Effector memory CD4-positive, alpha-beta T cell (primary cell): ENCODE measurements around the gene NUAK1.
"Not testable (repeated sequence)": the region's sequence is repeated elsewhere in the genome, so short reads cannot be mapped to it uniquely, and the experiment has no call there.

Experiments
- DNase-seq, 3 donors: peaks; one replicate each; pipeline ENCODE4 v3.0.0-alpha.2; 2020
- H3K27ac ChIP-seq: 2 replicates; pipeline ENCODE4 v1.7.0; 2013; ENCODE audit warnings: mild to moderate bottlenecking, low read length, moderate library complexity; ENCODE audit not compliant: insufficient read depth, poor library complexity, severe bottlenecking
- H3K27me3 ChIP-seq: replicated peaks from 2 replicates; pipeline ENCODE4 v1.7.0; 2013; ENCODE audit warnings: mild to moderate bottlenecking, low read length; ENCODE audit not compliant: insufficient read depth, control insufficient read depth, poor library complexity, severe bottlenecking
- H3K36me3 ChIP-seq: 2 replicates; pipeline ENCODE4 v1.7.0; 2013; ENCODE audit warnings: mild to moderate bottlenecking, low read length, moderate library complexity; ENCODE audit not compliant: control insufficient read depth, insufficient read depth
- H3K4me1 ChIP-seq: 2 replicates; pipeline ENCODE4 v1.7.0; 2013; ENCODE audit warnings: low read length, mild to moderate bottlenecking; ENCODE audit not compliant: control insufficient read depth, insufficient read depth, poor library complexity, severe bottlenecking
- H3K4me3 ChIP-seq: 2 replicates; pipeline ENCODE4 v1.7.0; 2013; ENCODE audit warnings: low read length, low read depth, mild to moderate bottlenecking; ENCODE audit not compliant: insufficient read depth, poor library complexity, severe bottlenecking
- H3K9me3 ChIP-seq: 2 replicates; pipeline ENCODE4 v1.7.0; 2013; ENCODE audit warnings: mild to moderate bottlenecking, low read length, moderate library complexity; ENCODE audit not compliant: control insufficient read depth

NUAK1 gene

GRCh38 chr12:106027911-106028310 is 110.8 kb downstream of the NUAK1 start:
- Histone ChIP-seq H3K27me3 (no peaks in the 10 kb centered on the region), H3K4me3 (no peak overlapping the region), H3K36me3 (no peaks in the 10 kb centered on the region), H3K9me3 (no peaks in the 10 kb centered on the region), H3K4me1 (no peaks in the 10 kb centered on the region), H3K27ac (no peak overlapping the region)
- no peak for DNase-seq

- H3K4me3 ChIP-seq = no peak overlapping the region
- H3K36me3 ChIP-seq = no peaks in the 10 kb centered on the region
- no peak overlapping the region for H3K27ac ChIP-seq
- H3K27me3 ChIP-seq = no peaks in the 10 kb centered on the region
- H3K4me1 ChIP-seq = no peaks in the 10 kb centered on the region
- H3K9me3 ChIP-seq = no peaks in the 10 kb centered on the region
- DNase-seq = no peak
Measured at GRCh38 chr12:106027286-106027685, 111.5 kb downstream of the NUAK1 start.

DNA sequence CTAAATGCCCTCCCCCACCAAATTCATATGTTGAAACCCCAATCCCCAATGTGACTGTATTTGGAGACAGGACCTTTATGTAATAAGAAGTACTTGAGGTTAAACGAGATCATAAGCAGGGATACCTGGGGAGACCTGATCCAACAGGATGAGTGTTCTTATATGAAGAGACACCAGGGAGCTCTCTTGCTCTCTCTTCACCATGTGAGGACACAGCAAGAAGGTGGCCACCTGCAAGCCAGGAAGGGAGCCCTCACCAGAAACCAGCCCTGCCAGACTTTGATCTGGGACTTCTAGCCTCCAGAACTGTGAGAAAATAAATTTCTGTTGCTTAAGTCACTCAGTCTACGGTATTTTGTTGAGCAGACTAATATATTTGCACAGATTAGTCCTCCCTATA is 113.6 kb downstream of the NUAK1 start:
- Histone ChIP-seq H3K27ac (no peak overlapping the region), H3K4me1 (no peaks in the 10 kb centered on the region), H3K4me3 (no peak overlapping the region), H3K27me3 (no peaks in the 10 kb centered on the region), H3K36me3 (no peaks in the 10 kb centered on the region), H3K9me3 (no peaks in the 10 kb centered on the region)
- no peak for DNase-seq

DNA sequence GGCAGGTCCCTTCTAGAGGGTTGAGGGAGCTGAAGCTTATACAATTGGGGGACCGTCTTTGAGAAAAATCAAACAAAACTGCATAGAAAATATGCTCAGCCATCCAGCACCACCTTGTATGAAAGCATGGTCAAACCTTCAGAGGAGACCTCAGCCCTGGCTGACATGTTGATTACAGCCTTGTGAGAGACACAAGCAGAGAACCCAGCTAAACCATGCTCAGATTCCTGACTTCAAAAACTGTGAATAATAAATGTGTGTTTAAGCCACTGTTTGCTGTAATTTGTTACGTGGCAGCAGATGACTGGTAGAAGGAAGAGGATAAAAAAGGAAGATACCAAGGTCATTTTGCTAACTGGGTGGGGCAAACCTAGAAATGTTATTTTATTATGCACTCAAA is 115.7 kb downstream of the NUAK1 start:
- no peaks in the 10 kb centered on the region for H3K4me1 ChIP-seq
- H3K27ac ChIP-seq = no peak overlapping the region
- H3K27me3 ChIP-seq = no peaks in the 10 kb centered on the region
- no peaks in the 10 kb centered on the region for H3K36me3 ChIP-seq
- no peak for DNase-seq
- no peaks in the 10 kb centered on the region for H3K9me3 ChIP-seq
- H3K4me3 ChIP-seq = no peak overlapping the region

GRCh38 chr12:106022568-106023012 is 116.2 kb downstream of the NUAK1 start:
- no peak for DNase-seq
- Histone ChIP-seq H3K9me3 (no peaks in the 10 kb centered on the region), H3K4me3 (no peak overlapping the region), H3K27ac (no peak overlapping the region), H3K27me3 (no peaks in the 10 kb centered on the region), H3K36me3 (no peaks in the 10 kb centered on the region), H3K4me1 (no peaks in the 10 kb centered on the region)

- Histone ChIP-seq H3K4me1 (no peaks in the 10 kb centered on the region), H3K4me3 (no peak overlapping the region), H3K27me3 (no peaks in the 10 kb centered on the region), H3K9me3 (no peaks in the 10 kb centered on the region), H3K27ac (no peak overlapping the region), H3K36me3 (no peaks in the 10 kb centered on the region)
- no peak for DNase-seq
Measured at GRCh38 chr12:106021516-106021915, 117.2 kb downstream of the NUAK1 start.

GRCh38 chr12:106020736-106021135 is 118.0 kb downstream of the NUAK1 start:
- no peaks in the 10 kb centered on the region for H3K9me3 ChIP-seq
- DNase-seq = no peak
- no peaks in the 10 kb centered on the region for H3K4me1 ChIP-seq
- no peak overlapping the region for H3K4me3 ChIP-seq
- no peaks in the 10 kb centered on the region for H3K27me3 ChIP-seq
- no peaks in the 10 kb centered on the region for H3K36me3 ChIP-seq
- no peak overlapping the region for H3K27ac ChIP-seq

GRCh38 chr12:106019144-106019543 is 119.6 kb downstream of the NUAK1 start:
- Histone ChIP-seq H3K9me3 (no peaks in the 10 kb centered on the region), H3K27ac (no peak overlapping the region), H3K27me3 (no peaks in the 10 kb centered on the region), H3K4me1 (no peaks in the 10 kb centered on the region), H3K36me3 (no peaks in the 10 kb centered on the region), H3K4me3 (no peak overlapping the region)
- no peak for DNase-seq

GRCh38 chr12:106018286-106018685 is 120.5 kb downstream of the NUAK1 start:
- no peaks in the 10 kb centered on the region for H3K36me3 ChIP-seq
- H3K27ac ChIP-seq = no peak overlapping the region
- H3K4me1 ChIP-seq = no peaks in the 10 kb centered on the region
- no peaks in the 10 kb centered on the region for H3K9me3 ChIP-seq
- no peak overlapping the region for H3K4me3 ChIP-seq
- no peak for DNase-seq
- no peaks in the 10 kb centered on the region for H3K27me3 ChIP-seq

- not testable (repeated sequence) for DNase-seq, H3K4me3 ChIP-seq, H3K9me3 ChIP-seq
Measured at GRCh38 chr12:106016601-106017278, 122.0 kb downstream of the NUAK1 start.

More at GRCh38 chr12:106016601-106017278, 122.0 kb downstream of the NUAK1 start:
- H3K4me1 ChIP-seq, H3K36me3 ChIP-seq, H3K27ac ChIP-seq, H3K27me3 ChIP-seq: not testable (repeated sequence)
